Tibial nerve (tissue), 4 donors: ENCODE data around the gene DROSHA. TPM values are rescaled to one million over a fixed set of nuclear protein-coding genes. Genes with fewer than 3 reads are reported as not detected.

Source experiments
- DNase-seq, 2 donors: peaks; one replicate each; pipeline ENCODE4 v3.0.0-alpha.2; 2019; ENCODE audit warnings: low spot score in 2 of 2
- H3K27ac ChIP-seq, 4 donors: fragments of 200-600 bp; sonication (generic) in 3 of 4; one replicate each; pipeline ENCODE4 v1.5.1; 2017 to 2019; ENCODE audit warnings: mild to moderate bottlenecking in 1 of 4
- H3K27me3 ChIP-seq, 2 donors: fragments of 200-600 bp; sonication (generic) in 1 of 2; one replicate each; pipeline versions ENCODE4 v1.5.1 to v1.6.0; 2017 to 2019
- H3K36me3 ChIP-seq, 3 donors: fragments of 200-600 bp; sonication (generic); one replicate each; pipeline ENCODE4 v1.5.1; 2018 to 2019
- H3K4me1 ChIP-seq, 4 donors: fragments of 200-600 bp; sonication (generic) in 3 of 4; one replicate each; pipeline ENCODE4 v1.5.1; 2017 to 2019
- H3K4me3 ChIP-seq, 4 donors: fragments of 200-600 bp; sonication (generic) in 3 of 4; one replicate each; pipeline ENCODE4 v1.5.1; 2017 to 2019; ENCODE audit warnings: mild to moderate bottlenecking in 1 of 4, moderate library complexity in 1 of 4
- H3K9me3 ChIP-seq, 4 donors: fragments of 200-600 bp; sonication (generic) in 3 of 4; one replicate each; pipeline ENCODE4 v1.5.1; 2017 to 2019
- EP300 ChIP-seq, 2 donors: sonication (generic); formaldehyde crosslinking; IDR thresholded peaks; one replicate each; pipeline ENCODE4 v1.6.1; 2017; ENCODE audit warnings: antibody characterized with exemption in 2 of 2, mild to moderate bottlenecking in 1 of 2
- POLR2A ChIP-seq, 2 donors: fragments of 450-650 bp; IDR thresholded peaks; one replicate each; pipeline ENCODE4 v1.6.1; 2017; ENCODE audit warnings: antibody characterized with exemption in 2 of 2, mild to moderate bottlenecking in 2 of 2, moderate library complexity in 2 of 2
- WGBS, 2 donors: methylation state at CpG; one replicate each; pipeline ENCODE4 v1.1.5; 2018; 5-methylcytosine and 5-hydroxymethylcytosine counted together
- total RNA-seq, 4 donors: library from RNA; depleted of rRNA; stranded (reverse); fragments of >200 nt; gene quantifications; one replicate each; pipeline ENCODE4 v1.1.0, GENCODE V29; 2016
- TF ChIP-seq, protein P1 (sequence below), 5 experiments: fragments of 200-600 bp in 3 of 5; fragments of 450-650 bp in 2 of 5; sonication (generic) in 3 of 5; IDR thresholded peaks; one replicate each; pipeline ENCODE4 v1.5.1; 2016 to 2019; ENCODE audit warnings: antibody characterized with exemption in 5 of 5, mild to moderate bottlenecking in 3 of 5, moderate library complexity in 2 of 5

Gene DROSHA
- total RNA-seq, 4 donors from 2014 or later, result 53.0 to 65.9 (median 59.6) TPM

DNA sequence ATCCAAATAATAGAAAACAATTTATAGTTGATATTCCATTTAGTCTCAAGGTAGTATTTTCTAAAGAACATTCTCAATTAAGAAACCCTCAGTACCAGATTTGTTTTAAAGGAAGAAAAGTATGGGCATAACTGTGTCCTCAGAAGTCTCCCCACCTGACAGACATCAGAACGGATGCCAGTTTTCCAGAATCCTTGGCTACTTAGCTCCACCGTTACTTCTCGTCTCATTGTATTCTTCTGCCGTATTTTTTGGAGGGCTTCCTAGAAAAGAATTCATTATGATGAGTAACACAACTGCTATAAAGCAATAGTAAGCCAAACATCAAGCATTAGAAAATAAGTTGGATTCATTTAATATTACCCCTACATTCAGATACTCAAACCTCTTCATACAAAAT lies 67.8 kb downstream of the DROSHA start:
- no peak for DNase-seq
- Histone ChIP-seq H3K27ac (no peak overlapping the region), H3K36me3 (peaks cover 0 to 96% (median 14%) of the 10 kb centered on the region in 3 donors), H3K27me3 (no peaks in the 10 kb centered on the region), H3K4me1 (no peaks in the 10 kb centered on the region), H3K9me3 (no peaks in the 10 kb centered on the region), H3K4me3 (no peak overlapping the region)
- TF ChIP-seq, protein P1, sequence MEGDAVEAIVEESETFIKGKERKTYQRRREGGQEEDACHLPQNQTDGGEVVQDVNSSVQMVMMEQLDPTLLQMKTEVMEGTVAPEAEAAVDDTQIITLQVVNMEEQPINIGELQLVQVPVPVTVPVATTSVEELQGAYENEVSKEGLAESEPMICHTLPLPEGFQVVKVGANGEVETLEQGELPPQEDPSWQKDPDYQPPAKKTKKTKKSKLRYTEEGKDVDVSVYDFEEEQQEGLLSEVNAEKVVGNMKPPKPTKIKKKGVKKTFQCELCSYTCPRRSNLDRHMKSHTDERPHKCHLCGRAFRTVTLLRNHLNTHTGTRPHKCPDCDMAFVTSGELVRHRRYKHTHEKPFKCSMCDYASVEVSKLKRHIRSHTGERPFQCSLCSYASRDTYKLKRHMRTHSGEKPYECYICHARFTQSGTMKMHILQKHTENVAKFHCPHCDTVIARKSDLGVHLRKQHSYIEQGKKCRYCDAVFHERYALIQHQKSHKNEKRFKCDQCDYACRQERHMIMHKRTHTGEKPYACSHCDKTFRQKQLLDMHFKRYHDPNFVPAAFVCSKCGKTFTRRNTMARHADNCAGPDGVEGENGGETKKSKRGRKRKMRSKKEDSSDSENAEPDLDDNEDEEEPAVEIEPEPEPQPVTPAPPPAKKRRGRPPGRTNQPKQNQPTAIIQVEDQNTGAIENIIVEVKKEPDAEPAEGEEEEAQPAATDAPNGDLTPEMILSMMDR (IDR thresholded peaks at IDR 0.05), result no peak
- no peak for TF ChIP-seq EP300 (IDR thresholded peaks at IDR 0.05)
- TF ChIP-seq POLR2A (IDR thresholded peaks at IDR 0.05), result no peak
- 84 to 85% methylated on average over 4 of the region's 4 CpGs for WGBS, 2 donors

DNA sequence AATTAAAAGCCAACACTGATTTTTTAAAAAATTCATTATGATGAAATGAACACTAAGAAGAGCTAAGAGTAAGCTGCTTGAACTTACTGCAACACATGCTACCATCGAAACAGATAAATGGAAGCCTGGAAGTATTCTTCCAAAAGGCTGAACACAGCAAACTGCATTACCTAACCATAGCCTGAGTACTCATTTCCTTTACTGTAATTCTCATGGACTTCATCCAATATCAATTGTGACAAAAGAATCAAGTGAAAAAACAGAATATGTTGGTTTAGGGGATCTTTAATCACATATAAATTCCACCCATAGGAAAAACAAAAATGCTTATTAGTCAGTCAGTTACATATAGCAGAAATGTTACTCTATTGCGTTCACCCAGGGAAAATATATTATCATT lies 68.5 kb downstream of the DROSHA start:
- no peaks in the 10 kb centered on the region for H3K9me3 ChIP-seq
- no peaks in the 10 kb centered on the region for H3K27me3 ChIP-seq
- H3K4me1 ChIP-seq, result no peaks in the 10 kb centered on the region
- H3K36me3 ChIP-seq, result peaks cover 0 to 98% (median 14%) of the 10 kb centered on the region in 3 donors
- DNase-seq, result no peak
- 94% methylated on average over 2 of the region's 2 CpGs for WGBS, 2 donors
- no peak overlapping the region for H3K27ac ChIP-seq
- no peak for TF ChIP-seq EP300 (IDR thresholded peaks at IDR 0.05)
- TF ChIP-seq, protein P1 (IDR thresholded peaks at IDR 0.05), result no peak
- TF ChIP-seq POLR2A (IDR thresholded peaks at IDR 0.05), result no peak
- H3K4me3 ChIP-seq, result no peak overlapping the region

DNA sequence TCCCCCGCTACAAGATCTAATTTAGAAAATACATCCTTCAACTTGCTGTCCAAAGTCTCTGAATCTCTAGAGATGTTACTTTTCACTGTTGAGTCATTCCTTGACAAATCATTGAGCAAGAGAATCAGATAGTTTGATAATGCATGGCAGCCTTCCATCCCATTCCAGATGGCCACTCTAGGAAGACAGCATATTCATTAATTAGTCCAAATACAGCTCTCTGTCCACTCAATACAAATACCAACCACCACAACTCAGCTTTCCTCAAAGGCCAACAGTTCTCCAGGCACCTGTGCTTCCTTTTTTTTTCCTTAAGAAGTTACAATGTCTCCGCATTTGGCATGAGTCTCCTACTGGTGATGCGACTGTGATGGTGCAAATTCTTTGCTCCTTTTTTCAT lies 72.3 kb downstream of the DROSHA start:
- Histone ChIP-seq H3K4me3 (no peak overlapping the region), H3K36me3 (peaks cover 0 to 99% (median 2%) of the 10 kb centered on the region in 3 donors), H3K9me3 (peaks cover 0 to 22% (median 4%) of the 10 kb centered on the region in 4 donors), H3K4me1 (no peaks in the 10 kb centered on the region), H3K27me3 (no peaks in the 10 kb centered on the region), H3K27ac (no peak overlapping the region)
- no peak for TF ChIP-seq POLR2A (IDR thresholded peaks at IDR 0.05)
- no peak for TF ChIP-seq EP300 (IDR thresholded peaks at IDR 0.05)
- TF ChIP-seq, protein P1 (IDR thresholded peaks at IDR 0.05), result no peak
- DNase-seq, result no peak
- 96 to 97% methylated on average over 3 of the region's 3 CpGs for WGBS, 2 donors

DNA sequence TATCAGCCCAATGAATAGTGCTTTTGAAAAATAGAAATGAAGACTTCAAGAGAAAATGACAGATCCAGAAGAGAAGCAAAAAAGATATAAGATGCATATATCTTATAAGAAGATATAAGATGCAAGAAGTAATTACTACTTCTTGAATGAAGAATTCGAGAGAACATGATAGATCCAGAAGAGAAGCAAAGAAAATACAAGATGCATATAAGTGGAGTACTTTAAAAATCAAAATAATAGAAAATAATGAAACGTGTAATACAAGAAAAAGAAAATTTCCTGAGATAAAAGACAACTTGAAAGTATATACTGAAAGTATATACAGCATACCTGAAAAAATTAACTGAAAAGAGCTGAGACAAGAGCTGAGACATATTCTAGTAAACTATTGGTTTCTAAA lies 76.7 kb downstream of the DROSHA start:
- TF ChIP-seq, protein P1 (IDR thresholded peaks at IDR 0.05), result no peak
- TF ChIP-seq POLR2A (IDR thresholded peaks at IDR 0.05) (no peak), EP300 (IDR thresholded peaks at IDR 0.05) (no peak)
- Histone ChIP-seq H3K4me1 (no peaks in the 10 kb centered on the region), H3K27ac (no peak overlapping the region), H3K27me3 (no peaks in the 10 kb centered on the region), H3K9me3 (peaks cover 0 to 22% (median 4%) of the 10 kb centered on the region in 4 donors), H3K4me3 (no peak overlapping the region), H3K36me3 (peaks cover 0 to 93% (median 0%) of the 10 kb centered on the region in 3 donors)
- no peak for DNase-seq
- 97 to 99% methylated on average over 2 of the region's 2 CpGs for WGBS, 2 donors

DNA sequence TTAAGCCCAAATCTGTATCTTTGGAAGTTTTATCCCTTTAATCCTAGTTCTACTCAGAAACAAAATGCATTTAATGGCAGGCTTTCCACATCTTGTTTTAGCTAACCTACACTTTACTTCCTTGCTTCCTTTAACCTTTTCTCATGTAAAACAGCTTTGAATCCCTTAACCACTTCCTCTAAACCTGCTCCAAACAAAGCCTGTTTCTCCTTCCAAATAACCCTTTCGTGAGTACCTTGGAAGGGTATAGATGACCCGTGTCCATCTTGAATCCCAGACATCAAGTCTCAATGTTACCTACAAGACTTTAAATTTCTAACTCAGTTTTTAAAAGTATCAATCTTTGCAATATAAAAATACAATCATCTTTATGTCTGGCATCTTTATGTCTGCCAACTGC lies 78.4 kb downstream of the DROSHA start:
- Histone ChIP-seq H3K27ac (no peak overlapping the region), H3K36me3 (peaks cover 0 to 93% (median 0%) of the 10 kb centered on the region in 3 donors), H3K9me3 (peaks cover 0 to 22% (median 4%) of the 10 kb centered on the region in 4 donors), H3K27me3 (no peaks in the 10 kb centered on the region), H3K4me1 (no peaks in the 10 kb centered on the region), H3K4me3 (no peak overlapping the region)
- DNase-seq, result no peak
- TF ChIP-seq EP300 (IDR thresholded peaks at IDR 0.05) (no peak), POLR2A (IDR thresholded peaks at IDR 0.05) (no peak)
- TF ChIP-seq, protein P1 (IDR thresholded peaks at IDR 0.05), result no peak
- WGBS, 2 donors, result 72 to 80% methylated on average over 2 of the region's 2 CpGs
